PFSK-1 (cell line): ENCODE measurements around the gene TFPI.

ENCODE experiments used
- FOXP2 ChIP-seq: optimal IDR thresholded peaks from 2 replicates; pipeline ENCODE3; 2011; ENCODE audit warnings: borderline replicate concordance, control low read depth, inconsistent platforms; ENCODE audit not compliant: insufficient read depth; ENCODE audit errors: extremely low read length, extremely low read depth
- POLR2AphosphoS5 ChIP-seq: IDR thresholded peaks from 2 replicates; pipeline ENCODE4 v1.6.1; 2012; ENCODE audit warnings: low read depth, mild to moderate bottlenecking, control low read depth, low read length, moderate library complexity
- SIN3A ChIP-seq: IDR thresholded peaks from 2 replicates; pipeline ENCODE4 v1.6.1; 2012; ENCODE audit warnings: mild to moderate bottlenecking, low read length, moderate library complexity, borderline replicate concordance; ENCODE audit not compliant: insufficient read depth
- TAF1 ChIP-seq: IDR thresholded peaks from 2 replicates; pipeline ENCODE4 v1.6.1; 2012; ENCODE audit warnings: low read length, control low read depth, borderline replicate concordance; ENCODE audit not compliant: insufficient read depth
- TF ChIP-seq, protein P1 (sequence below), 2 experiments: IDR thresholded peaks; 2 replicates each; pipeline versions ENCODE4 v1.6.1 to v1.8.0; 2011 to 2012; ENCODE audit warnings: low read depth in 2 of 2, low read length in 2 of 2, control low read depth in 1 of 2, inconsistent platforms in 1 of 2, mild to moderate bottlenecking in 1 of 2, moderate library complexity in 1 of 2; ENCODE audit not compliant: insufficient read depth in 1 of 2

GRCh38 chr2:187550857-187551256 is 3.4 kb downstream of the TFPI start:
- TF ChIP-seq POLR2AphosphoS5, result no peak
- no peak for TF ChIP-seq SIN3A
- TF ChIP-seq TAF1, result no peak
- TF ChIP-seq, protein P1, sequence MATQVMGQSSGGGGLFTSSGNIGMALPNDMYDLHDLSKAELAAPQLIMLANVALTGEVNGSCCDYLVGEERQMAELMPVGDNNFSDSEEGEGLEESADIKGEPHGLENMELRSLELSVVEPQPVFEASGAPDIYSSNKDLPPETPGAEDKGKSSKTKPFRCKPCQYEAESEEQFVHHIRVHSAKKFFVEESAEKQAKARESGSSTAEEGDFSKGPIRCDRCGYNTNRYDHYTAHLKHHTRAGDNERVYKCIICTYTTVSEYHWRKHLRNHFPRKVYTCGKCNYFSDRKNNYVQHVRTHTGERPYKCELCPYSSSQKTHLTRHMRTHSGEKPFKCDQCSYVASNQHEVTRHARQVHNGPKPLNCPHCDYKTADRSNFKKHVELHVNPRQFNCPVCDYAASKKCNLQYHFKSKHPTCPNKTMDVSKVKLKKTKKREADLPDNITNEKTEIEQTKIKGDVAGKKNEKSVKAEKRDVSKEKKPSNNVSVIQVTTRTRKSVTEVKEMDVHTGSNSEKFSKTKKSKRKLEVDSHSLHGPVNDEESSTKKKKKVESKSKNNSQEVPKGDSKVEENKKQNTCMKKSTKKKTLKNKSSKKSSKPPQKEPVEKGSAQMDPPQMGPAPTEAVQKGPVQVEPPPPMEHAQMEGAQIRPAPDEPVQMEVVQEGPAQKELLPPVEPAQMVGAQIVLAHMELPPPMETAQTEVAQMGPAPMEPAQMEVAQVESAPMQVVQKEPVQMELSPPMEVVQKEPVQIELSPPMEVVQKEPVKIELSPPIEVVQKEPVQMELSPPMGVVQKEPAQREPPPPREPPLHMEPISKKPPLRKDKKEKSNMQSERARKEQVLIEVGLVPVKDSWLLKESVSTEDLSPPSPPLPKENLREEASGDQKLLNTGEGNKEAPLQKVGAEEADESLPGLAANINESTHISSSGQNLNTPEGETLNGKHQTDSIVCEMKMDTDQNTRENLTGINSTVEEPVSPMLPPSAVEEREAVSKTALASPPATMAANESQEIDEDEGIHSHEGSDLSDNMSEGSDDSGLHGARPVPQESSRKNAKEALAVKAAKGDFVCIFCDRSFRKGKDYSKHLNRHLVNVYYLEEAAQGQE (IDR thresholded peaks at IDR 0.05; ENCODE audit: insufficient read depth in 1 of 2, low read depth in 2 of 2, low read length in 2 of 2), result no peak
- TF ChIP-seq FOXP2, result no peak
